Right renal cortex interstitium (tissue), 3 donors: ENCODE results near the gene PTPA. TPM values are rescaled to one million over a fixed set of nuclear protein-coding genes. Genes with fewer than 3 reads are reported as not detected.
"Not testable (repeated sequence)": the region's sequence is repeated elsewhere in the genome, so short reads cannot be mapped to it uniquely, and the experiment has no call there.

Experiments used
- DNase-seq, 3 donors: peaks; one replicate each; pipeline ENCODE4 v3.0.0-alpha.2; 2013; ENCODE audit warnings: low read depth in 3 of 3, low spot score in 2 of 3
- polyA plus RNA-seq, 3 donors: library from polyadenylated mRNA; unstranded; fragments of 120-200 nt; gene quantifications; one replicate each; pipeline ENCODE4 v1.2.1, GENCODE V29; 2013; ENCODE audit not compliant: insufficient read length in 3 of 3

PTPA gene
- polyA plus RNA-seq, 3 donors = 116 to 119 (median 119) TPM

- no peak for DNase-seq
These were observed 82.4 kb downstream of the PTPA start for GRCh38 chr9:129193655-129194054.

- no peak for DNase-seq
These were observed 83.0 kb downstream of the PTPA start for GRCh38 chr9:129194221-129194620.

GRCh38 chr9:129195606-129196005 is 84.4 kb downstream of the PTPA start:
- DNase-seq = no peak

- DNase-seq = not testable (repeated sequence)
These were observed 85.8 kb downstream of the PTPA start for GRCh38 chr9:129197045-129197444.

GRCh38 chr9:129197978-129198318 is 86.7 kb downstream of the PTPA start:
- no peak for DNase-seq

Other genes starting within 250 kb of the PTPA start
- gene KYAT1, start 229.5 kb upstream of the PTPA start, polyA plus RNA-seq = 10 to 100 TPM; 18.9 to 20.7 (median 19.7) TPM
- 10 to 100 TPM; 27.2 to 31.1 (median 28.2) TPM for gene LRRC8A, start 229.3 kb upstream of the PTPA start, polyA plus RNA-seq
- gene PHYHD1, start 190.4 kb upstream of the PTPA start, polyA plus RNA-seq = 10 to 100 TPM; 52.5 to 57.0 (median 54.4) TPM
- 10 to 100 TPM; 15.6 to 18.9 (median 17.0) TPM for gene DOLK, start 163.8 kb upstream of the PTPA start, polyA plus RNA-seq
- 10 to 100 TPM; 38.6 to 41.4 (median 40.5) TPM for gene NUP188, start 163.7 kb upstream of the PTPA start, polyA plus RNA-seq
- gene SH3GLB2, start 83.1 kb upstream of the PTPA start, polyA plus RNA-seq = 100 to 1,000 TPM in 2 of 3 donors, 10 to 100 TPM in 1; 94.9 to 104 (median 102) TPM
- 10 to 100 TPM; 15.4 to 16.1 (median 15.6) TPM for gene MIGA2, start 74.8 kb upstream of the PTPA start, polyA plus RNA-seq
- gene DOLPP1, start 30.3 kb upstream of the PTPA start, polyA plus RNA-seq = 10 to 100 TPM; 20.2 to 21.7 (median 20.4) TPM
- 10 to 100 TPM; 33.9 to 40.3 (median 39.3) TPM for gene CRAT, start 622 bp upstream of the PTPA start, polyA plus RNA-seq
- gene IER5L, start 66.8 kb downstream of the PTPA start, polyA plus RNA-seq = 10 to 100 TPM in 1 of 3 donors, 1 to 10 TPM in 2; 8.1 to 10.5 (median 9.0) TPM